GM10266 (cell line): Measurements from ENCODE around the gene SNX4.

Source experiments
- DNase-seq: peaks from one replicate; pipeline ENCODE4 v3.0.0; 2012; ENCODE audit errors: extremely low spot score
- TF ChIP-seq, protein P1 (sequence below): IDR thresholded peaks from 2 replicates; pipeline ENCODE4 v1.5.1; 2012; ENCODE audit warnings: mild to moderate bottlenecking, low read depth; ENCODE audit not compliant: control insufficient read depth, insufficient read depth; ENCODE audit errors: missing control alignments

The SNX4 gene

DNA sequence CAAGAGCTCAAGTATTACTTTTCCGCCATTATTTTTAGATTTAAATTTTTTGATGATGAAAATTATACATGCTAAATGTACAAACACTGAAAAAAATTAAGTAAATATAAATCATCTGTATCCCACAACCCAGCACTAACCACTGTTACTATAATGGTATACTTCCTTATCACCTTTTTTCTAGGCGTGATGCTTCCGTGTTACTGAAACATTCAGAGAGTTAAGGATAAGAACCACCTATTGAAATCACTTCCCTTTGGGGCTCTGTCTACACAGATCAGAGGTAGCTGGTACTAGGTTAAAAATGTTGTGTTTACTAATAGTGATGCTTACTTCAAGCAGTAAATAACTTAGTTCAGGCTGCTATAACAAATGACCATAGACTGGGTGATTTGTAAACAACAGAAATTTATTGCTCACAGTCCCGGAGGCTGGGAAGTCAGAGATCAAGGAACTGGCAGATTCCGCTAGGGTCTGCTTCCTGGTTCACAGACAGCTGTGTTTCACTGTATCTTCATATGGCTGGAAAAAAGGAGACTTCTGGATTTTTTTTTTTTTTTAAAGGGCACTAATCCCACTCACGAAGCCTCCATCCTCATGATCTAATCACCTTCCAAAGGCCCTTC is 6.4 kb downstream of the SNX4 start:
- no peak for DNase-seq

DNA sequence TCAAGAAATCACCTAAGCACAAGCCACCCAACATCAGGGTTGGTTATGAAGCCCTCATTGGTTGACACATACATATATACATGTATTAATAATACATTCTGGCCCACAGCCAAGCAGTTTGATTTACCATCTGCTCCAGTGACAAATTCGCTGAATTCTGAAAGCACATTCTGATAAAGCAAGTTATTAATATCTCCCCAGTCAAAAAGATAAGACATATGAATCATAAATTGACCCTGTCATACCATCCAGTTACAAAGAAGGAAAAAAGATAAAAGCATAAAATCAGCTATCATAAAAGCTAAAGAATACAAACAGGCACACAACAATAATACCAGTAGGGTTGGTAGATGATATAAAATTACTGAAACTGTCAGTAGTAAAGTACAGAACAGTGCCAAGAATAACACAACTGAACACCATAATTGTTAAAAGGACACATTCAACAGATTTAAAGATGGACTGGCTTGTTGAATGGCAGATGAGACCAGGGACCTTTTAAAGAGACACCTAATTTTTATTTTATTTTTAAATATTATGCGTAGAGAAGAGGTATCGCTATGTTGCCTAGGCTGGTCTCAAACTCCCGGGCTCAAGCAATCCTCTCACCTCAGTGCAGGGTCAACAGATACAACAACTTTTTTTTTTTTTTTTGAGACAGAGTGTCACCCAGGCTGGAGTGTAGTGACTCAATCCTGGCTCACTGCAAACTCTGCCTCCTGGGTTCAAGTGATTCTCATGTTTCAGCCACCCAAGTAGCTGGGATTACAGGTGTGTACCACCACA is 7.7 kb downstream of the SNX4 start:
- DNase-seq = peak; percentile 21

More for the DNA sequence above, 6.4 kb downstream of the SNX4 start:
- TF ChIP-seq, protein P1, sequence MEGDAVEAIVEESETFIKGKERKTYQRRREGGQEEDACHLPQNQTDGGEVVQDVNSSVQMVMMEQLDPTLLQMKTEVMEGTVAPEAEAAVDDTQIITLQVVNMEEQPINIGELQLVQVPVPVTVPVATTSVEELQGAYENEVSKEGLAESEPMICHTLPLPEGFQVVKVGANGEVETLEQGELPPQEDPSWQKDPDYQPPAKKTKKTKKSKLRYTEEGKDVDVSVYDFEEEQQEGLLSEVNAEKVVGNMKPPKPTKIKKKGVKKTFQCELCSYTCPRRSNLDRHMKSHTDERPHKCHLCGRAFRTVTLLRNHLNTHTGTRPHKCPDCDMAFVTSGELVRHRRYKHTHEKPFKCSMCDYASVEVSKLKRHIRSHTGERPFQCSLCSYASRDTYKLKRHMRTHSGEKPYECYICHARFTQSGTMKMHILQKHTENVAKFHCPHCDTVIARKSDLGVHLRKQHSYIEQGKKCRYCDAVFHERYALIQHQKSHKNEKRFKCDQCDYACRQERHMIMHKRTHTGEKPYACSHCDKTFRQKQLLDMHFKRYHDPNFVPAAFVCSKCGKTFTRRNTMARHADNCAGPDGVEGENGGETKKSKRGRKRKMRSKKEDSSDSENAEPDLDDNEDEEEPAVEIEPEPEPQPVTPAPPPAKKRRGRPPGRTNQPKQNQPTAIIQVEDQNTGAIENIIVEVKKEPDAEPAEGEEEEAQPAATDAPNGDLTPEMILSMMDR = no peak

GRCh38 chr3:125511420-125512118 is 8.4 kb downstream of the SNX4 start:
- DNase-seq = no peak
- TF ChIP-seq, protein P1 = no peak

More for the DNA sequence above, 7.7 kb downstream of the SNX4 start:
- TF ChIP-seq, protein P1 = no peak

- TF ChIP-seq, protein P1 = no peak
Observed at GRCh38 chr3:125507128-125507527, 12.9 kb downstream of the SNX4 start.

DNA sequence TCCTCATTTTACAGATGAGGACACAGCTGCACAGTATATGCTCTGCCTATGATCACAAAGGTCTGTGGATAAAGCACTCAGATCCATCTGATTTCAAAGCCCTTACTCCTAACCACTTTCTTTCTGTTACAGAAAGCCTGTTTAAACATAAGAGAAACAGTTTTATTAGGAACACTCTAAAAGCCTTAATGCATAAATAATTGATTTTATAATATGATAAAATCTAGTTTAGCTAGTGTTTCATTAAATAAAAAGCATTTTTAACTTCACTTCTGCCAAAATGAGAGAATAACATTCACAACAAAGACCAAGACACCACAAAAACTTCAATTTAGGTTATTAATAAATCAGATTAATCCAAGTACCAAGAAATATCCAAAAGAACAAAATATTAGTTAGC is 21.4 kb downstream of the SNX4 start:
- no peak for DNase-seq
- TF ChIP-seq, protein P1 = no peak

More at GRCh38 chr3:125507128-125507527, 12.9 kb downstream of the SNX4 start:
- DNase-seq = no peak

DNA sequence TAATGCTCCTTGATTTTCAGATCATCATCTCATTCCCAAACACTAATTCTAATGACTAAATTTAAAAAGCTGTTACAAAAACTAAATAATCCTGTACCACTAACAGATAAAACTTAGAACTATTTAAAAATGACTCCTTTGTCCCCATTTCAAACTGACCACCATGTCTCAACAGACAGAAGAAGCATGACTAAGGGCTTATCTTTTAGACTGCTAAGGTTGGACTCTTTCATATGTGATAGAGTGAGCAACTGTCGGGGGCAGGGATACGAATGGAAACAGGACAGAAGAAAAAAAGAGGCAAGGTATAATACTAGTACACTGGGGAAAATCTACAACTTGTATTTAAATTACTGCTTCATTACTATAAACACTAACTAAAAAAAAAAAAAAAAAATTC is 23.3 kb downstream of the SNX4 start:
- TF ChIP-seq, protein P1 = no peak

More for the DNA sequence above, 23.3 kb downstream of the SNX4 start:
- no peak for DNase-seq
